ENCODE measurements around the gene MRPL54.
"Not testable (repeated sequence)": the region's sequence is repeated elsewhere in the genome, so short reads cannot be mapped to it uniquely, and the experiment has no call there.

The MRPL54 gene

GRCh38 chr19:3810708-3811355 lies 48.4 kb downstream of the MRPL54 start:
- no peak for DNase-seq (ENCODE audit: low read depth in 2 of 2)

GRCh38 chr19:3813473-3814392 lies 51.3 kb downstream of the MRPL54 start:
- DNase-seq (ENCODE audit: low read depth in 2 of 2), result no peak

GRCh38 chr19:3814648-3815047 lies 52.2 kb downstream of the MRPL54 start:
- DNase-seq (ENCODE audit: low read depth in 2 of 2), result no peak

GRCh38 chr19:3816148-3816547 lies 53.7 kb downstream of the MRPL54 start:
- not testable (repeated sequence) for DNase-seq (ENCODE audit: low read depth in 2 of 2)

GRCh38 chr19:3816566-3817218 lies 54.2 kb downstream of the MRPL54 start:
- DNase-seq (ENCODE audit: low read depth in 2 of 2), result no peak

Measured in stimulated activated CD4-positive, alpha-beta T cell treated with anti-CD3 and anti-CD28 coated beads, Interleukin-4, amount 100 ng/mL, for 48 hours (primary cell).